Measurements from ENCODE around the gene MACO1.

The MACO1 gene

DNA sequence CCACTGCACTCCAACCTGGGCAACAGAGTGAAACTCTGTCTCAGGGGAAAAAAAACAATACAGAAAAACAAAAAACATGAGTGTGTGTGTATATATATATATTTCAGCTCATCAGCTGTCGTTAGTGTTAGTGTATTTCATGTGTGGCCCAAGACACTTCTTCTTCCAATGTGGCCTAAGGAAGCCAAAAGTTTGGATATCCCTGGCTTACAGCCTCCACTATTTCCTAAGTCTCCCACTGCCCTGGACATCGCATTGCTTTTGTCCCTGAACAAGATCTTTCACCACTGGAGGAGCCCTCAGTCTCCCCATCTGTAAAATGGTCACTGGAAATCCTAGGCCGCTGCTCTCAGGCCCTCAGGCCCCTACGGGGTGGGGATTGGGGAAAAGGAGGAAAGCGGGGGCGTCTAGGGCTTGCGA lies 112.3 kb downstream of the MACO1 start:
- H3K27ac ChIP-seq, result peak overlapping the region; percentile 0
- H3K4me3 ChIP-seq (ENCODE audit: low read depth, low read length), result no peak overlapping the region
- H3K4me1 ChIP-seq, result peaks cover 3% of the 10 kb centered on the region
- TF ChIP-seq, protein P1, sequence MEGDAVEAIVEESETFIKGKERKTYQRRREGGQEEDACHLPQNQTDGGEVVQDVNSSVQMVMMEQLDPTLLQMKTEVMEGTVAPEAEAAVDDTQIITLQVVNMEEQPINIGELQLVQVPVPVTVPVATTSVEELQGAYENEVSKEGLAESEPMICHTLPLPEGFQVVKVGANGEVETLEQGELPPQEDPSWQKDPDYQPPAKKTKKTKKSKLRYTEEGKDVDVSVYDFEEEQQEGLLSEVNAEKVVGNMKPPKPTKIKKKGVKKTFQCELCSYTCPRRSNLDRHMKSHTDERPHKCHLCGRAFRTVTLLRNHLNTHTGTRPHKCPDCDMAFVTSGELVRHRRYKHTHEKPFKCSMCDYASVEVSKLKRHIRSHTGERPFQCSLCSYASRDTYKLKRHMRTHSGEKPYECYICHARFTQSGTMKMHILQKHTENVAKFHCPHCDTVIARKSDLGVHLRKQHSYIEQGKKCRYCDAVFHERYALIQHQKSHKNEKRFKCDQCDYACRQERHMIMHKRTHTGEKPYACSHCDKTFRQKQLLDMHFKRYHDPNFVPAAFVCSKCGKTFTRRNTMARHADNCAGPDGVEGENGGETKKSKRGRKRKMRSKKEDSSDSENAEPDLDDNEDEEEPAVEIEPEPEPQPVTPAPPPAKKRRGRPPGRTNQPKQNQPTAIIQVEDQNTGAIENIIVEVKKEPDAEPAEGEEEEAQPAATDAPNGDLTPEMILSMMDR (IDR thresholded peaks at IDR 0.05), result no peak
- H3K9me3 ChIP-seq (ENCODE audit: control insufficient read depth, low read length), result no peaks in the 10 kb centered on the region
- peak overlapping the region; percentile 66 for H2AFZ ChIP-seq
- H3K79me2 ChIP-seq, result peaks cover 2% of the 10 kb centered on the region
- H3K27me3 ChIP-seq (ENCODE audit: control insufficient read depth, insufficient read depth, low read length), result no peaks in the 10 kb centered on the region
- no peaks in the 10 kb centered on the region for H3K36me3 ChIP-seq (ENCODE audit: control insufficient read depth, insufficient read depth, low read length)
- H3K9ac ChIP-seq, result no peak overlapping the region
- peak overlapping the region; percentile 59 for H3K4me2 ChIP-seq (ENCODE audit: low read length)

DNA sequence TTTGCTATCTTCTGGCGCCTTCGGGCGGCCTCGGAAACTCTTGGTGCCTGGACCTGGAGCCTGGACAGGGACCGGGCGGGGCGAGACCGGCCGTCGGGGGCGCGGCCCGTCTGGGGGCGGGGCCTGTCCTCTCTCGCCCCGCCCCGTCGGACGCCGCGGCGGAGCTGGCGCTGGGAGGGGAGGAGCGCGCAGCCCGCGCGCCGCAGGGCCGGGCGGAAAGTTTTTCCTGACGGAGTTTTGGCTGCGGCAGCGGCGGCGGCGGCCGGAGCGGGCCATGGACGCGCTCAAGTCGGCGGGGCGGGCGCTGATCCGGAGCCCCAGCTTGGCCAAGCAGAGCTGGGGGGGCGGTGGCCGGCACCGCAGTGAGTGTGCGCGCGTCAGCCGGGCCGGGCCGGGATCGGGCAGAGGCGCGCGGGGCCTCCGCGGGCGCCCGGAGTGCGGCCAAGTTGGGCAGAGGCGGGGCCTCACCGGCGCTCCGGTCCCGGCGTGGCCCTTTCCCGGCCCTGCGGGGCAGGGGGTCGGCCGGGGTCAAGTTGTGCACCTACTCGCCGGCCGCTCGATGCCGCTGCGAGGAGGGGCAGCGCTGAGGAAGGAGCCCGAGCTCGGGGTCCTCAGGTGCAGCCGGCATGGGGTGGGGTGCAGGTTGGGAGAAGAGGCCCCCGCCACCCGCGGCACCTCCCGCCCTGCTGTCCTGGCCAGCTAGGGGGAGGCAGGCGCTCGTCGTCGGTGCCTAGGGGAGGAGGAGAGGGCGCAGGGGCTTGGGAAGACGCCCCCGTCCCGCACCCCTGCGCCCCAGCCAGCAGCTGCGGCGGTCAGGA lies 112.9 kb downstream of the MACO1 start, which contains the start of gene LDLRAP1:
Gene LDLRAP1 (plus strand): TSS at position 182 of the 818 bp plus-strand sequence. CDS start 93 bp downstream, at position 275.
- no peaks in the 10 kb centered on the region for H3K36me3 ChIP-seq (ENCODE audit: control insufficient read depth, insufficient read depth, low read length)
- H3K79me2 ChIP-seq, result peaks cover 2% of the 10 kb centered on the region
- no peaks in the 10 kb centered on the region for H3K27me3 ChIP-seq (ENCODE audit: control insufficient read depth, insufficient read depth, low read length)
- no peaks in the 10 kb centered on the region for H3K9me3 ChIP-seq (ENCODE audit: control insufficient read depth, low read length)
- peak within 1 kb of the TSS; percentile 0 for H3K27ac ChIP-seq
- TF ChIP-seq, protein P1 (IDR thresholded peaks at IDR 0.05), result no peak
- H2AFZ ChIP-seq, result peak within 1 kb of the TSS; percentile 79
- H3K4me2 ChIP-seq (ENCODE audit: low read length), result peak within 1 kb of the TSS; percentile 98
- H3K9ac ChIP-seq, result no peak within 1 kb of the TSS
- peaks cover 3% of the 10 kb centered on the region for H3K4me1 ChIP-seq
- peak within 1 kb of the TSS; percentile 78 for H3K4me3 ChIP-seq (ENCODE audit: low read depth, low read length)

DNA sequence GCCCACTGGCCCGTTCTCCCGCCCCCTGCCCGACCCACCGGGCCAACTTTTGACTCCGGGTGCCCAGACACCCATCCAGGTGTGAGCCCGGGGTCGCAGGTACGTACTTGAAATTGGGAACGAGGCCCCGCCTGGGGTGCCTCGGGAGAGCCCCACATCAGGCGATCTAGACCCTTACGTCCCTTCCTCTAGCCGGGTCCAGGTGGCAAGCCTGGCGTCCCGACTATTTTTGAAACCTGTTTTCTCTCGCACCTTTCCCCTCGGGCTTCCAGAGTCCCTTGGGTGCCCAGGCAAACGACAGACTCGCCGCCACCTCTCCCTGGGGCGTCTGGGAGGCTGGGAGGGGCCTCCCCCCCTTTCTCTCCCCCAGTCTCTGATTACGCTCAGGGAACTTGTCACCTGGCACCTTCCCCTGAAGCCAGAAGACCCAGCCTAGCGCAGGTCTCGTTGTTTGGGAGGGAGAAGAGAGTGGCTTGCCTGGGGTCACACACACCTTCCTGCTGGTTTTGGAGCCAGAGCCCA lies 113.6 kb downstream of the MACO1 start:
- TF ChIP-seq, protein P1 (IDR thresholded peaks at IDR 0.05), result no peak
- Histone ChIP-seq H3K27me3 (ENCODE audit: control insufficient read depth, insufficient read depth, low read length) (no peaks in the 10 kb centered on the region), H3K9ac (no peak overlapping the region), H3K27ac (no peak overlapping the region), H3K4me2 (ENCODE audit: low read length) (peak overlapping the region; percentile 98), H3K9me3 (ENCODE audit: control insufficient read depth, low read length) (no peaks in the 10 kb centered on the region), H3K36me3 (ENCODE audit: control insufficient read depth, insufficient read depth, low read length) (no peaks in the 10 kb centered on the region), H3K4me1 (peaks cover 3% of the 10 kb centered on the region), H2AFZ (peak overlapping the region; percentile 79), H3K79me2 (peaks cover 2% of the 10 kb centered on the region), H3K4me3 (ENCODE audit: low read depth, low read length) (peak overlapping the region; percentile 78)

DNA sequence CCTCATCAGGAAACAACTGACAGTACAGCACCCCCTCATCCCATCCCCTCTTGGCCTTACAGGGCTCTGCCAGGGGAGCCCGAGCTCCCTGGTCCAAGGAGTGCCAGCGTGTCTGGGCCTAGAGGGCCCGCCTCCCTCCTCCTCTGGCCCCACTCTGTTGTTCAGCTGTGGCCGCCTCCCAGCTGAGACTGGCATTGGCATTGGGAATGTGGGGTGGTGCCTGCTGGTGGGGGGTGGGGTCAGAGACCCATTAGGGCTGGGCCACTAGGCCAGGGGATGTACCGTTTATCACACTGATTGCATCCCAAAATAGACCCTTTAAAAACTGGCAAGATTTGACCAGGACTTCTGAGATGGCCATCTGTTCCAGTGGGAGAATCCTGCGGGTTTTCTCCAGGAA lies 114.1 kb downstream of the MACO1 start:
- no peak overlapping the region for H3K9ac ChIP-seq
- H3K4me1 ChIP-seq, result peaks cover 3% of the 10 kb centered on the region
- H3K9me3 ChIP-seq (ENCODE audit: control insufficient read depth, low read length), result no peaks in the 10 kb centered on the region
- H3K79me2 ChIP-seq, result peaks cover 2% of the 10 kb centered on the region
- H3K36me3 ChIP-seq (ENCODE audit: control insufficient read depth, insufficient read depth, low read length), result no peaks in the 10 kb centered on the region
- H3K27me3 ChIP-seq (ENCODE audit: control insufficient read depth, insufficient read depth, low read length), result no peaks in the 10 kb centered on the region
- peak overlapping the region; percentile 98 for H3K4me2 ChIP-seq (ENCODE audit: low read length)
- peak overlapping the region; percentile 79 for H2AFZ ChIP-seq
- peak overlapping the region; percentile 78 for H3K4me3 ChIP-seq (ENCODE audit: low read depth, low read length)
- H3K27ac ChIP-seq, result no peak overlapping the region
- TF ChIP-seq, protein P1 (IDR thresholded peaks at IDR 0.05), result no peak

Data from parathyroid adenoma (tissue), 2 donors.